HG02870 (cell line): Measurements from ENCODE around the gene MYLK4.

Source experiments
- ATAC-seq: cut with Tn5 transposase; IDR thresholded peaks from one replicate; pipeline ENCODE4 v1.9.1; 2021; ENCODE audit warnings: mild to moderate bottlenecking, moderate library complexity; ENCODE audit not compliant: unreplicated experiment

MYLK4 gene

DNA sequence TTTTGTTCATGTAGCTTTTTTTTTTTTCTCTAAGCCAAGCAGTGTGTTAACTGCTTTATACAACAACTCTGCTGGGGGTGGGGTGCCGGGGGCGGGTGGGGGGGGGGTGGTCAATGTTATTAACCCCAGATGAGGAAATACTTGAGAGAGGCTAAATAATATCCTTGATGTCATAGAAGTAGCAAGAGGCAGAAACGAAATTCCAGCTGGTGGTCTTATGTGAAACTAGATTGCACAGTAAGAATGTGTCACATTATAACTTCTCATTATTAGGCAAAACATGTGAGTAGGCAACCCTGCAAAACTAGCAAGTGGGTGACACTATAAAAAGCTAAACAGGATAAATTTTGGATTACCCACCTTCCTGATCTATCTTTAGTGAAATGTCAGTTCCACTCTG, 12.8 kb downstream of the MYLK4 start:
- ATAC-seq: no peak

DNA sequence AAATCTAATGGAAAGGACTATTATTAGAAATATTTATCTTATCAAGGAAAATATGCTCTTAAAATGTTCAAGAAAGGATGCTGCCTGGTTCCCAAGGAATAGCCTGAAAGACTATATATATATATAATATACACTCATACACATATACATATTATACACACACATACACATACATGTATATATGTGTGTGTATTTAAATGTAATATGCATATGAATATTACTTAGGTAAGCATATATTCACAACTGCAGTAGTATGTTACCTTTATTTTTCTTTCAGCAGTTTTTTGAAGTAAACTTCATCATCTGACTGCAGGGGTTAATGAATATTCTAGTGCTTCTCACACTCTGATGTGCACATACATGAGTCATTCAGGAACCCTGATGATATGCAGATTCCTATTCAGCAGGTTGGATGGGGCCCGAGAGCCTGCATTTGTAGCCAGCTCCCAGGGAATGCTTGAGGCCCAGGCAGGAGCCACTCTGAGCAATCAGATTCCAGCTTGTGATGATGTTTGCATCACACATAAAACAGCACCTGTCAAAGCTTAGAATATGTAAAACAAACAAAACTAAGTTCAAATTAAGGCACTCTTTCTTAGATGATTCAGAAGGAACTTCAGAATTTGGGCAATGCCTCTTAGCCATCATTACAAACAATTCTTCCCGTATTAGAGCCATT, 16.1 kb downstream of the MYLK4 start:
- ATAC-seq: no peak

DNA sequence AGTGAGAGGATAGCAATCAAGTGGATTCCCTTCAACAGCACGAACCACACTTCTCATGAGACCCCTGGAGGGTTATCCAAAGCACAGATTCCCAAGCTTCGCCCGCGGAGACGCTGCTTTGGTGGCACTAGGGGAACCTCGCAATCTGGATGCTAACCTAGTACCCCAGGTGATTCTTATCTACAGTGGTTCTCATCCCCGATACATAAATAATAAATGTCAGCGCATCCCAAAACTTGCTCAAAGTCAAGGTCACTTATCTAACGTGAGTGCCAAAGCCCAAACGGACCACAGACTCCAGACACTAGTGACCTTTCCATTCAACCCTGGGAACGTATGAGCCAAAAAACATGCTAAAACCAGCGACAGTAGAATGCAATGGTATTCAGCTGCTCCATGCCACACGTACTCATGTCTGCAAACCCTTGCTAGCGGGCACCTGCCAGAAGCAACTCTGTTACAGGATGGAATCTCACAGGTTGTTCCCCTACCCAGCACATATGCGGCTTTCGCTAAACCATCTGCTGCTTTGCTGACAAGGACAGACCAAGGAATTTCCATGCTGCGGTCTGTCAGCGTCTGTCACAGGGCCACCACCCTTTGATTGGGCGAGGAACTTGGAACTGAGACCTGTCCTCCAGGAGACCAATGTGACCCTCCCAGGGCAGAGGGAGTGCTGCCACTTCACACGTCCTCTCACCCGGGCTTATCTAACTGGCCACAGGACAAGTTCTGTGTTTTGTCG, 16.8 kb downstream of the MYLK4 start:
- ATAC-seq: no peak

DNA sequence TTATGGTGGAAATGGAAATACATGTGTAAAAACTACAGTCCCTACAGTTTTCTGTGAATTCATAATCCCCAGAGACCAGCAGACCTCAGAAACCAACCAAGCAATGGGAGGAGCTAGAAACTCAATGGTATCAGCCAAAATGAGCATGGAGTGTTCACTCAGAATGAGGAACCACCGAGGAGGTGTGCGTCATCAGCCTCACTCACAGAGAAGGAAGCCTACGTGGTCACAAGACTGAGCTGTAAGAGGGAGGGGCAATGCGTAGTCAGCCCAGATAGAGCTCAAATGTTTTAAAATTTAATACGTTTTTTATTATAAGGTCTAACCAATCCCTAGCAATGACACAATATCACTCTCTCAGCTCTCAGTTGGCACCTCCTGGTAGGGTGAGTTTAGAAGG, 17.4 kb downstream of the MYLK4 start:
- ATAC-seq: peak; percentile 95

DNA sequence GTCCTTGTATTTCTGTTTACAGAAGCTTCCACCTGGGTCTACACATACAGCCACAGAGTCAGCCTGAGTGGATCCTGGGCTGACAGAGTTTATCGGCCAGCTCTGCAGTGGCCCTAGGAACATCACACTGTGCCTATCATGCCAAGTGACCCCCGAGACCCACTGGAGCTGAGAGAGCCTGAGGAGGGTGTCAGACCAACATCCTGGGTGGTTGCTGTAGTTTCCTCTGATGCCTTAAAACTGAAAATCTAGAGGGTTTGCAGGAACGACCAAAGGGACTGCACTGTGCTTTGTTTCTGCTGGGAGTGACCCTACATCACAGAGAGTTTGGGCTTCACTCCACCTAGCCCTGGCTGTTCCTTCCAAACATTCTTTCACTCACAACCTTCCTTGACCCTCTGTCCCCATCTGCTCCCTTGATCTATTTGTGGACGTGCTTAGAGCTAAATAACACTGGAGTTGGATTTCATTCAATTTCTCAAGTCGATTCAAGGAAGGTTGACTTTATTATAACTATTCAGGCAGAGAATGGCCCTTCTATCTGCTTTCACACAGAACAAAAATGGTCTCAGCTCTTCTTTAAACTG, 18.1 kb downstream of the MYLK4 start:
- ATAC-seq: no peak

DNA sequence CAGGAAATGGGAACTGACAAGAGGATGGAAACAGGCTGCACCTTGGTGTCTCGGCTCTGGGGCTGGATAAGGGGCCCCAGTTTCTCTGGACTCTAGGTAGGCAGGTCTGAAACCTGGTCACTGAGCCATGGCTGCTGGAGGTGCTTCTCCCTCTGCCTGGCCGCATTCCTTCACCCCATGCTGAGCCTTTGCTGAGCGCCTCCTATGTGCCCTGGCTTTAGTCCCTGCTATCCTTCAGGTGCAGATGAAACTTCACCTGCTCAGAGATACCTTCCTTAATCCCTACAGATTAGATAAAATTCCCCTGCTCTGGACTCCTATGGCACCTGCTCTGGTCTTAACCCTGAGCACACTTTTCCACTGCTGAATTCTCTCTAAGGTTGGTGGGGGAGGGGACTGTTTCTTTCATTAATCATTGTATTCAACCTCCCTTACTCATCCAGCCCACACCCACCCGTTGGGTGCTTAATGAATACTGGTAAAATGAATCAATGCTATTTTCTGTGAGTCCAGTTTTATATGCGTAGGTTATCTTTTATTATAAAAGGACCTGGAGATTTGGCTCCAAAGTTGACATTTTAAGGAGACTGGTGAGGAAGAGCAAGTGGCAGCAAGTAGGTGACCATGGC, 19.3 kb downstream of the MYLK4 start:
- no peak for ATAC-seq

DNA sequence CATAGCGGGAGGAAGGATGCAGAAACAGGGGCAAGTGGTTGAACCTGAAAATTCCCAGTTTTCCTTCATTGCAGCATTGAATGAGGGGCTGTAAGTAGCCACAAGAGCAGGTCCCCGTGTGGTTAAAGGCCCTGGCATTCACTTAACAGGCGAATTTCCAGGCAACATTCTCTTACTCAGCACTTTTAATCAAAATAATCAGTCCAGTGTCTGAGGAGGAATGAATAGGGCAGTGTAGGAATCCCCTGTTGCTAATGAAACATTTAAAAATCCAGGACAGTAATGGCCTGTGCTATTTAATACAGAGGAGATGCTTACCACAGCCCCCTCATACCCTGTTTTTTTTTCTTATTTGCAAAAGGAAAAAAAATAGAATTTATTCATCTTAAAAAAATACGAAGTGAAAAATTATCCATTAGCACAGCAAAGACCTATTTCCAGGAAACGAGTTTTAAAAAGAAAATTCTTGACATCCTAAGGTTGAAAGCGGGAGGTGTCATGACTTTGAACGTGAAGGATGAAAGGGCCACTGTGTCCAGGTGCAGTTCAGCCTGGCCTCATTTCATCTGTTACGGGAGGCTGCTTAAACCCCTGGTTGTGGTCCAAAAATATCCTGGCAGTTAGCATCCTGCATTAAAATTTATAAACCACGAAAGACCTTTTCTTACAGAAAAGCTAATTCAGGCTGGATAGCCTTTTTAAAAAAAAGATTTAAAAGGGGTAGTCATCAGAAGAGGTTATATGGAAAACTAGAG, 20.2 kb downstream of the MYLK4 start:
- ATAC-seq: no peak

DNA sequence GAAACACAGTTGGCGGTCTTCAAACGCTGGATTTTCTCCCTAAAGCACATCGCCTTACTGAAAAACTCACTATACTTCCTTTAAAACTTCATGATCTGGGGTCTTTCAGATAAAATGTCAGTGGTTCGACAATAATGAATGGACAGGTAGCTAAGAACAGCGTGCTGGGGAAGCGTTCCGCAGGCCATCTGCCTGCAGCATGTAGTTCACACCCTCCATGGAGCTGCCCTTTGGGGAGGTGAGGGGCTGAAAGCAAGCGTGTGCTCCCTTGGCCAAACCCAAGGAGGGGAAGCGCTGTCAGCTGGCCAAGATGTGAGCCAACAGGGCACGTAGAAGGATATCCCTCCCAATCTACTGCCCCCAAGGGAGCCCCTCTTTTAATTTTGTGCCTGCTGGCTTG, 20.8 kb downstream of the MYLK4 start:
- ATAC-seq: no peak

DNA sequence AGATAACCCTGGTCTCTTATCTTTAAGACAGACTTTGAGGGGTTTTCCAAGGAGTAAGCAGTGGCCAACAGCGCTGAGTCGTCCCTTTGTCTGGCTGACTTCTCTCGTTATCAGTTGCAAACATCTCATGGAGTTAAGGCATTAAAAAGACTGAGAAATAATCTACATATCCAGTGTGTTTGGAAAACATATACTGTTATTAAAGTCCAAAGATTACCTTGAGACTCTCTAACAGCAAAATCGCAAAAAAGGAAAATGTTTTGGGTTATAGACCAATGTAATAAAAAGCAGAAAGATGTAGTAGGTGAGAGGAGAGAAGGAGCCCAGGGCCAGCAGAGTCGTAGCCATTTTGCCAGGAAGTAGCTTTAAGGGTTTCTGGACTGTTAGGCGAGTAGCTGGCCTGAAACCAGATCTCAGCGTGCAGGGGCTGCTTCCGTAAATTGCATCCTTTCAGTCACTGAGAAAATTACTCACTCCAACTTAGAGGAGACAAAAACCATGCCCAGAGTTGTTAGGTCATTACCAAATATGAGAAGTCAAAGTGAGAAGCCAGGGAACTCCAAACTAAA, 24.6 kb downstream of the MYLK4 start:
- no peak for ATAC-seq

DNA sequence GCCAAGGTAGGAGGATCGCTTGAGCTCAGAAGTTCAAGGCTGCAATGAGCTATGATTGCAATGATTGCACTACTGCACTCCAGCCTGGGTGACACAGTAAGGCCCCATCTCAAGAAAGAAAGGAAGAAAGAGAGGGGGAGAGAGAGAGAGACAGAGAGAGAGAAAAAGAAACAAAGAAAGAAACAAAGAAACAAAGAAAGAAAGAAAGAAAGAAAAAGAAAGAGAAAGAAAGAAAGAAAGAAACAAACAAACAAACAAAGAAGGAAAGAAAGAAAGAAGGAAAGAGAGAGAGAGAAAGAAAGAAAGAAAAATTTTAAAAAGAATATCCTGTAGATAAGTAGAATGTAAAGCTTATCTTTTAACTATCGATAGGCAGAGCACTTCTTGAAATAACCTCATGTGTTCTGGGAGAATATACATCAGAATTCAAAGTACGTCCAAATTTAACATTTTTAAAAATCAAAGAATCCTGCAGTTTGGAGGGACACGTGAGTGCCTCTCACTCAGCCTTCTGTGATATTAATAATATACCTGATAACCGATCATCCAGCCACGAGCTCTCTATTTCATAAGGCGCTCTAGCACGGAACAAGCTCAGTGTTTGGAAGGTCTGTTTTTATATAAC, 25.2 kb downstream of the MYLK4 start:
- ATAC-seq: no peak

DNA sequence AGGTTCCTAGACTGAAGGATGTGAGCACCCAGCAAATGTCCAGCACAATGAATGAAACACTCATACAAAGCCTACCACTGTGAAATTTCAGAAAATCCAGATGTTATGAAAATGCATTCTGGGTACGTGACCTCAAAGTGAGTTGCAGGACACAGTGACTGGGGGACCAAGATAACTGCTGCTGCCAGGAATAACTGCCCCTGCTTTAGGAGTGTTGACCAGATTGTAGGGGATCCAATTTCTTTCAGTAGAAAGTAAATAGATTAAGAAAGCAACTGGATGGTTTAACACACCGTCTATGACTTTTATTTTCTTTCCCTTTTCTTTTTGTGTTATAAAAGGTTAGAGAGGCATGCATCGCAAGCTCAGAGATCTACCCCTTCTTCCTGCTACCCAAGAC, 29.5 kb downstream of the MYLK4 start:
- no peak for ATAC-seq

DNA sequence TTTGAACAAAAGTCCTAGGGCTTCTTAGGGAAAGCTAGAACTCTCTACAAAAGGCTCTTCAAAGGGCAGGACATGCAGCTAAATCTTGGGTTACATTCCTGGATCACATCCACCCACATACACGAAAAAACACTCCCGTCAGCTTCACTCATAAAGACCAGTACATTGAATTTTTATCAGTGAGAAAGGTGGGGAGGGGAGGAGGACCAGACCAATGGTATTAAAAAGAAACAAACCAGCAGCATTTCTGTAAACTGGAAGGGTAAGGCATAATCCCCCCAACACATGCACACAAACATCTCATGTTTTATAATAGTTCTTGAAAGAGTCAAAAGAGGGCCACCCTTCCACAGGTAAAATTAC, 31.6 kb downstream of the MYLK4 start:
- ATAC-seq: no peak

DNA sequence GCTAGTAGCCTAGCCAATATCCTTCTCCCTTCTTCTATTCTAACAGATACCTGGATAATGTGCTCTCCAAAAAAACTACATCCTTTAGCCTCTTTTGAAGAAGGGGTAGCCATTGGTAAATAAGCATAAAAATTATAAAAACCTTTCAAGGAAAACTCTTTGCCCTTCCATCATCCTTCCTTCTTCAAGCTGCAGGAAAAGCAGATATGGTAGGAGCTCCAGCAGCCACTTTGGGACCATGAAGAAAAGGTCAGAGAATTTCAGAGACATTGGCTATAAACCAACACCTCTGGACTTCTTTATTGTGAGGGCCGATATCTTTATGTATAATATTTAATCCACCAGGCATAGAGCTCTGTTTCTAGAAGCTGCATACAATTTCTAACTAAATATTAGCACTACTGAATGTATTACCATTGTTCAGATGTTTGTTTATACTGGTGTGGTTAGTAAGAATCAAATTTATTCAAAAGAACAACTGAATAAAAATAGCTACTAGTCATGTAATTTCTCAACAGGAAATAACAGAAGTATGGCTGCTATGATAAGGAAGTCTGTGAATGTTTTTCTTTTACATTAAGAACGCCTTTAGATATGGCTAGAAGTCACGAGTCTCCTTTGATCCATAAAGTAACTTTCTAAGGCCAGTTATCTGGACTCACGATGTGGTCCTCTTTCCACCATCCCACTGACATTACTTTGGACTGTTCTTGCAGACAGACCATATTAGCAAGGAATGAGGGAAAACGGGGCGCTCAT, 32.2 kb downstream of the MYLK4 start:
- no peak for ATAC-seq

DNA sequence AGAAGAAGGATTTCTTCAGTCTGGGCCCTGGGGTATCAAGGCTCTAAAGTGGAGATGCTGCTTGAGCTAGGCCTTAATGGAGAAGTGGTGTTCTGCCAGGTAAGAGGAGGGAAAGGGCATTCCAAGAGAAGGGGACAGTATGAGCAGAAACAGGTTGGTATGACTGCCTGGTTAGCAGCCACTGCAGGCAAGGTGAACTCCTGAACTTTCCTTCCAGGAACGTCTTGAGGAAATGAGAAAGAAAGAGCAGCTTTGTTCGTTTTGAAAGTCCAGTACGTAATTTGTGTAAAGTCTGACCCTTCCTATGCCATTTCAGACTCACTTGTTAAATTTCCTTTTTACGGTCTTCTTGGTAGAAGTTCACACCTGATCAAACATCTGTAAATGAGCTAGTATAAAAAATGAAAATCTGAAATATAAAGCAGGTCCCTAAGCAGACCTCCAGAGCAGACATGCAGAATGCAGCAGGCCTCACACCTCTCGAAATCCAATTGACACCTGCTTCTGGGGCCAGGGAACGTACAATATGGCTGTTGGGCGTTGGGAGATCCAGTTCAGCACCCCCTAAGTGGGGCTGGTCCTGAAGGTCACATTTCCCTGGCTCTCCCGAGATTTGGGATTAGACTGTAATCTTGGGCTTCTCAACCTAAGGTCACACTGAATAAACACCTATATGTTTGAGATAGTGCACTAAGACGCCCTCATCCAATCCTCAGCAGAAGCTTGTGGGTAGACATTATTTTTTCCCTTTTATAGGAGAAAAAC, 33.6 kb downstream of the MYLK4 start:
- ATAC-seq: no peak

DNA sequence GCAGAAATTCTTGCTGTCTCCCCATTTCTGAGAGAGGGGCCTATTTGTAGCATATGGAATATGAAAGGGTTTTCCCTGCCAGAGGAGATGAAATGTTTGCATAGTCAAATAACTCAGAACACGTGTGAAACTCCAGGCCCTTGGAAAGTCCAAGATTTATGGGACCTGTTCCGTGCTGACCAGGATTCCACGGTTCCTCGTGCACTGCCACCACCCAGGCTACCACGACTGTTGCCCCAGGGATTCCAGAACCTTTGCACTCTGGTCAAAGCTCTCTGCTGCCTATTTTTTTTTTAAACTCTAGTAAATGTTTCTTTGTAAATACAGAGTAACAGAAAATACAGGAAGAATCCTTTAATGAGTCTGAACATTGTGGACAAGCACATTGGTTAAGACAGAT, 35.0 kb downstream of the MYLK4 start:
- no peak for ATAC-seq

DNA sequence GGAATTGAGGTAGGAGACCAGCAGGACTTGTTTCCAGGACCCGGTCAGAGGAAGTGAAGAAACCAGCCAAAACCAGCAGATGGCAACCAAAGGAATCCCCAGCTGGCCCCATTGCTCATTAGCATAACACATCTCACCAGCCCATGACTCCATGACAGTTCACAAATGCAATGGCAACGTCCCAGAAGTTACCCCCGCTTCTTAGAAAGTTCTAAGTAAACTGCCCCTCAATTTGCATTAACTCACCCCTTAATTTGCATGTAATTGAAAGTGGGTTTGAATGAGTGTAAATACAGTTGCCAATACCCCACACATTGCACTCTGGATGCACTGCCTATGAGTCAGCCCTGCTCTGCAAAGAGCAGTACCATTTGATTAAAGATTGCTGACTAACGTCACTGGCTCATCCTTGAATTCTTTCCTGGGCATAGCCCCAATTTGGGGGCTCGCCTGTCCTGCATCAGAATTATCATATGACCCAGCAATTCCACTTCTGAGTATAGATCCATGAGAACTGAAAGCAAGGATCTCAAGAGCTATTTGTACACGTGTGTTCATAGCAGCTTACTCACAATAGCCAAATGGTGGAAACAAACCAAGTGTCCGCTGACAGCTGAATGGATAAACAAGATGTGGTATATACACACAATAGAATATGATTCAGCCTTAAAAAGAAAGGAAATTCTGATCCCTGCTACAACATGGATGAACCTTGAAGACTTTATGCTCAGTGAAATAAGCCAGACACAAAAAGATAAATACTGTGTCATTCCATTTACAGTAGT, 36.4 kb downstream of the MYLK4 start:
- ATAC-seq: no peak

DNA sequence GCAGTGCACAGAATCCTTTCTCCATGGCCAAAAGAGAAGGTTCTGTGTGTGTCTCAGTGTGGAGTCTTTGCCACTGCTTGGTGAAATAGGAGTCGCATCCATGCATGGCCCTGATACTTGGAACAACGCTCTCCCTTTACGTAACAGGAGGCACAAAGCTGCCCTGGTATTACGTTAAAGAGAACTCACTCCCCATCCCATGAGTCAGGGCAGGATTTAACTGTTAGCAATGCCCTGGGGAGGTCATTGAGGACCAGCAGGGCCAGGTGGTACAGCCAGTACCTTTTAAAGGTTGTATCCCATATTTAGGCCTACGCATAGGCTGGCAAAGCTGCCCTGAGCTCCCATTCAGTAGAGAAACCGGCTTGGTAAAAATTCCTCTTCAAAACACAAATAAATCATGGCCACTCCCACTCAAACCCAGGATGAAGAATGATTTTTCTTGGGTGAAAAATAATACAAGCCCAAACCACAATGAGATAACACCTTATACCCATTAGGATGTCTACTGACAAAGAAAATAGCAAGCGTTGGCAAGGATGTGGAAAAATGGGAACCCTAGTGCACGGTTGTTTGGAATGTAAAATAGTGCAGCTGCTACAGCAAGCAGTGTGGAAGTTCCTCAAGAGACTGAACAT, 37.1 kb downstream of the MYLK4 start:
- no peak for ATAC-seq

DNA sequence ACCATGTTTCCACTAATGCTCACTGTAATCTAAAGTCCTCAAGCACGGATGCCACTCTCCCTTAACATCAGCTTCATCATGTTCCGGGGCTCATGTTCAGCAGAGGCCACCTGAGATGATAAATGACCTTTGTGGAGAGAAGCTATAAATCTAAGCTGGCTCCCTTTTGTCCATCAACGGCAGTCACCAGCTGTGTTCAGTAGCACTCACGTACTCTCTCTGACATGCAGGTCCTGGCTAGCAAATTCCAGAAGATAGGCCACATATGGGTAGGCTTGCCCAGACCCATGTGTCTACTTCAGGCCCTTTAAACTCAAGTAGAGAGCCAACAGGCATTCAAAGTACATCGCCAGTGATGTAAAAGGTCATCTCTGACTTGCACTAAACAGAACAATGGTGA, 38.6 kb downstream of the MYLK4 start:
- ATAC-seq: no peak
